Measurements from ENCODE around the gene SNAP47.

GRCh38 chr1:227768125-227768439 lies 32.8 kb downstream of the SNAP47 start:
- TF ChIP-seq EP300 (conservative IDR thresholded peaks at IDR 0.05; ENCODE audit: poor library complexity, severe bottlenecking) (no peak), CTCF (IDR thresholded peaks at IDR 0.05; ENCODE audit: poor library complexity, severe bottlenecking) (no peak), EZH2 (IDR thresholded peaks at IDR 0.05; ENCODE audit: borderline replicate concordance, insufficient read depth, low read length, poor library complexity, severe bottlenecking) (no peak), REST (IDR thresholded peaks at IDR 0.05; ENCODE audit: borderline replicate concordance) (no peak), POLR2AphosphoS5 (IDR thresholded peaks at IDR 0.05) (no peak), MXI1 (conservative IDR thresholded peaks at IDR 0.05; ENCODE audit: poor library complexity, severe bottlenecking) (no peak), SMC3 (conservative IDR thresholded peaks at IDR 0.05; ENCODE audit: poor library complexity) (no peak), TAF1 (IDR thresholded peaks at IDR 0.05; ENCODE audit: low read depth) (no peak)
